ENCODE data around the gene CAMK1D. TPM values are rescaled to one million over a fixed set of nuclear protein-coding genes. Genes with fewer than 3 reads are reported as not detected.

Gene CAMK1D
- total and polyA plus RNA-seq, 11 donors, result 1.4 to 16.0 (median 2.5) TPM

GRCh38 chr10:12801214-12802087 lies 452.1 kb downstream of the CAMK1D start:
- peaks cover 0 to 4% (median 0%) of the 10 kb centered on the region in 9 donors for H3K36me3 ChIP-seq
- TF ChIP-seq POLR2A (IDR thresholded peaks at IDR 0.05) (no peak), CTCF (IDR thresholded peaks at IDR 0.05) (no peak)
- ATAC-seq, result no peak
- intact Hi-C loops (cut with DNase I), result no loop called here
- no peaks in the 10 kb centered on the region for H3K4me1 ChIP-seq
- H3K4me3 ChIP-seq, result no peak overlapping the region
- H3K27ac ChIP-seq, result no peak overlapping the region
- no peaks in the 10 kb centered on the region for H3K27me3 ChIP-seq
- no peak for DNase-seq
- 88 to 94% (median 90%) methylated on average over 3 of the region's 3 CpGs for WGBS, 4 donors
- H3K9me3 ChIP-seq, result no peaks in the 10 kb centered on the region

GRCh38 chr10:12803776-12804175 lies 454.4 kb downstream of the CAMK1D start:
- intact Hi-C loops (cut with DNase I), result no loop called here
- H3K9me3 ChIP-seq, result no peaks in the 10 kb centered on the region
- DNase-seq (no peak), ATAC-seq (no peak)
- no peak for TF ChIP-seq CTCF (IDR thresholded peaks at IDR 0.05)
- TF ChIP-seq POLR2A (IDR thresholded peaks at IDR 0.05), result no peak
- H3K4me3 ChIP-seq, result no peak overlapping the region
- no peaks in the 10 kb centered on the region for H3K4me1 ChIP-seq
- 73 to 86% (median 80%) methylated on average over 4 of the region's 4 CpGs for WGBS, 4 donors
- no peaks in the 10 kb centered on the region for H3K27me3 ChIP-seq
- no peaks in the 10 kb centered on the region for H3K36me3 ChIP-seq
- no peak overlapping the region for H3K27ac ChIP-seq

- ATAC-seq, result no peak
- no peak overlapping the region for H3K27ac ChIP-seq
- TF ChIP-seq CTCF (IDR thresholded peaks at IDR 0.05), result no peak
- no peak for TF ChIP-seq POLR2A (IDR thresholded peaks at IDR 0.05)
Observed at GRCh38 chr10:12806228-12807095, 457.1 kb downstream of the CAMK1D start.

More at GRCh38 chr10:12806228-12807095, 457.1 kb downstream of the CAMK1D start:
- Histone ChIP-seq H3K27me3 (no peaks in the 10 kb centered on the region), H3K4me3 (no peak overlapping the region), H3K36me3 (no peaks in the 10 kb centered on the region), H3K4me1 (no peaks in the 10 kb centered on the region), H3K9me3 (peaks cover 0 to 2% (median 0%) of the 10 kb centered on the region in 12 donors)
- WGBS, 4 donors, result 78 to 86% (median 85%) methylated on average over 12 of the region's 12 CpGs
- intact Hi-C loops (cut with DNase I), result no loop called here
- DNase-seq, result no peak

All from heart left ventricle (tissue), 16 donors.